WTC11 (cell line): ENCODE results near the gene RIC8A. TPM values are rescaled to one million over a fixed set of nuclear protein-coding genes. Genes with fewer than 3 reads are reported as not detected.
"Not testable (repeated sequence)": the region's sequence is repeated elsewhere in the genome, so short reads cannot be mapped to it uniquely, and the experiment has no call there.

ENCODE experiments used
- ATAC-seq: fragments of 200-7000 bp; cut with Tn5 transposase; 2 replicates; pipeline ENCODE4 v1.10.0; 2021; ENCODE audit warnings: mild to moderate bottlenecking, moderate library complexity
- CTCF ChIA-PET: fragments of 300-600 bp; sonication (Branson Sonifier 250); formaldehyde crosslinking; loops from one replicate; lab custom pipeline; 2021; ENCODE audit warnings: antibody characterized with exemption; lab: Charles Lee
- POLR2A ChIA-PET: fragments of 350-600 bp; sonication (Branson Sonifier 250); formaldehyde crosslinking; loops from one replicate; lab custom pipeline; 2021; ENCODE audit warnings: antibody characterized with exemption; lab: Charles Lee
- DNase-seq: peaks from one replicate; pipeline ENCODE4 v3.0.0; 2021; ENCODE audit warnings: low spot score
- H3K27ac Mint-ChIP-seq: 2 replicates; pipeline ENCODE4 v1.8.0; 2021; ENCODE audit warnings: mixed read lengths
- H3K27me3 Mint-ChIP-seq: 2 replicates; pipeline ENCODE4 v1.8.0; 2021; ENCODE audit warnings: low read depth, mild to moderate bottlenecking, moderate library complexity, mixed read lengths
- H3K36me3 Mint-ChIP-seq: 2 replicates; pipeline ENCODE4 v1.8.0; 2021; ENCODE audit warnings: mixed read lengths
- H3K4me1 Mint-ChIP-seq: 2 replicates; pipeline ENCODE4 v1.8.0; 2022; ENCODE audit warnings: mixed read lengths
- H3K4me3 Mint-ChIP-seq: 2 replicates; pipeline ENCODE4 v1.8.0; 2021; ENCODE audit warnings: mild to moderate bottlenecking, moderate library complexity, mixed read lengths
- H3K9me3 Mint-ChIP-seq: 2 replicates; pipeline ENCODE4 v1.8.0; 2021; ENCODE audit warnings: mixed read lengths
- CBFB ChIP-seq: sonication (generic); formaldehyde crosslinking; IDR thresholded peaks from 2 replicates; pipeline ENCODE4 v1.8.1; 2022; ENCODE audit warnings: mild to moderate bottlenecking, low read depth, missing genetic modification reagents
- EMX1 ChIP-seq: fragments of 250-450 bp; sonication (Bioruptor Pico); IDR thresholded peaks from 2 replicates; pipeline ENCODE4 v1.8.0; 2021; ENCODE audit warnings: mild to moderate bottlenecking
- ESRRA ChIP-seq: sonication (generic); formaldehyde crosslinking; IDR thresholded peaks from 2 replicates; pipeline ENCODE4 v1.8.1; 2022; ENCODE audit warnings: mild to moderate bottlenecking, missing genetic modification reagents, borderline replicate concordance
- FOXK1 ChIP-seq: sonication (generic); formaldehyde crosslinking; IDR thresholded peaks from 2 replicates; pipeline ENCODE4 v1.8.0; 2022; ENCODE audit warnings: mild to moderate bottlenecking, moderate library complexity, missing genetic modification reagents
- GTF2I ChIP-seq: fragments of 250-450 bp; sonication (Bioruptor Pico); conservative IDR thresholded peaks from 2 replicates; pipeline ENCODE4 v1.4.0; 2021; ENCODE audit warnings: mild to moderate bottlenecking
- IRF2 ChIP-seq: sonication (generic); formaldehyde crosslinking; IDR thresholded peaks from 2 replicates; pipeline ENCODE4 v1.8.0; 2022; ENCODE audit warnings: low read depth, missing genetic modification reagents, borderline replicate concordance
- JAZF1 ChIP-seq: fragments of 250-450 bp; sonication (Bioruptor Pico); IDR thresholded peaks from 2 replicates; pipeline ENCODE4 v1.9.0; 2021; ENCODE audit warnings: moderate library complexity, mild to moderate bottlenecking, inconsistent platforms
- NFATC4 ChIP-seq: fragments of 250-450 bp; sonication (Bioruptor Pico); IDR thresholded peaks from 2 replicates; pipeline ENCODE4 v1.9.0; 2021; ENCODE audit warnings: mild to moderate bottlenecking
- NR1H2 ChIP-seq: sonication (generic); formaldehyde crosslinking; IDR thresholded peaks from 2 replicates; pipeline ENCODE4 v1.9.0; 2021; ENCODE audit warnings: mild to moderate bottlenecking, moderate library complexity, missing genetic modification reagents
- SMAD3 ChIP-seq: sonication (generic); formaldehyde crosslinking; IDR thresholded peaks from 2 replicates; pipeline ENCODE4 v1.8.0; 2022; ENCODE audit warnings: missing genetic modification reagents, mild to moderate bottlenecking, borderline replicate concordance
- SMAD4 ChIP-seq: sonication (generic); formaldehyde crosslinking; IDR thresholded peaks from 2 replicates; pipeline ENCODE4 v1.8.0; 2022; ENCODE audit warnings: mild to moderate bottlenecking, missing genetic modification reagents
- TCF7 ChIP-seq: sonication (generic); formaldehyde crosslinking; IDR thresholded peaks from 2 replicates; pipeline ENCODE4 v1.8.0; 2022; ENCODE audit warnings: mild to moderate bottlenecking, low read depth, missing genetic modification reagents, moderate library complexity
- ZNF263 ChIP-seq: sonication (generic); formaldehyde crosslinking; IDR thresholded peaks from 2 replicates; pipeline ENCODE4 v1.8.1; 2022; ENCODE audit warnings: low read depth, mild to moderate bottlenecking, moderate library complexity, missing genetic modification reagents
- ZNF423 ChIP-seq: fragments of 250-450 bp; sonication (Bioruptor Pico); IDR thresholded peaks from 2 replicates; pipeline ENCODE4 v2.1.2; 2022; ENCODE audit warnings: mild to moderate bottlenecking, moderate library complexity
- ZNF671 ChIP-seq: fragments of 250-450 bp; sonication (Bioruptor Pico); IDR thresholded peaks from 2 replicates; pipeline ENCODE4 v1.8.0; 2021; ENCODE audit warnings: mild to moderate bottlenecking
- total RNA-seq: library from RNA; stranded (reverse); gene quantifications from 3 replicates; pipeline ENCODE4 v1.2.3, GENCODE V29; 2021
- TF ChIP-seq, protein P1 (sequence below): fragments of 250-450 bp; sonication (Bioruptor Pico); IDR thresholded peaks from 2 replicates; pipeline ENCODE4 v1.9.0; 2021; ENCODE audit warnings: moderate library complexity, mild to moderate bottlenecking, inconsistent platforms, borderline replicate concordance
- TF ChIP-seq, protein P2 (sequence below): fragments of 200-600 bp; IDR thresholded peaks from 2 replicates; pipeline ENCODE4 v1.8.0; 2022; ENCODE audit warnings: antibody characterized with exemption
- TF ChIP-seq, protein P3 (sequence below): sonication (generic); formaldehyde crosslinking; IDR thresholded peaks from 2 replicates; pipeline ENCODE4 v1.8.0; 2023; ENCODE audit warnings: missing genetic modification reagents
- TF ChIP-seq, protein P4 (sequence below): sonication (generic); formaldehyde crosslinking; IDR thresholded peaks from 2 replicates; pipeline ENCODE4 v1.8.1; 2023; ENCODE audit warnings: mild to moderate bottlenecking, missing genetic modification reagents
- TF ChIP-seq, protein P5 (sequence below): sonication (generic); formaldehyde crosslinking; IDR thresholded peaks from 2 replicates; pipeline ENCODE4 v1.8.0; 2022; ENCODE audit warnings: mild to moderate bottlenecking, missing genetic modification reagents

RIC8A gene
- total RNA-seq, 1 experiment from 2014 or later: 68.3 TPM

DNA sequence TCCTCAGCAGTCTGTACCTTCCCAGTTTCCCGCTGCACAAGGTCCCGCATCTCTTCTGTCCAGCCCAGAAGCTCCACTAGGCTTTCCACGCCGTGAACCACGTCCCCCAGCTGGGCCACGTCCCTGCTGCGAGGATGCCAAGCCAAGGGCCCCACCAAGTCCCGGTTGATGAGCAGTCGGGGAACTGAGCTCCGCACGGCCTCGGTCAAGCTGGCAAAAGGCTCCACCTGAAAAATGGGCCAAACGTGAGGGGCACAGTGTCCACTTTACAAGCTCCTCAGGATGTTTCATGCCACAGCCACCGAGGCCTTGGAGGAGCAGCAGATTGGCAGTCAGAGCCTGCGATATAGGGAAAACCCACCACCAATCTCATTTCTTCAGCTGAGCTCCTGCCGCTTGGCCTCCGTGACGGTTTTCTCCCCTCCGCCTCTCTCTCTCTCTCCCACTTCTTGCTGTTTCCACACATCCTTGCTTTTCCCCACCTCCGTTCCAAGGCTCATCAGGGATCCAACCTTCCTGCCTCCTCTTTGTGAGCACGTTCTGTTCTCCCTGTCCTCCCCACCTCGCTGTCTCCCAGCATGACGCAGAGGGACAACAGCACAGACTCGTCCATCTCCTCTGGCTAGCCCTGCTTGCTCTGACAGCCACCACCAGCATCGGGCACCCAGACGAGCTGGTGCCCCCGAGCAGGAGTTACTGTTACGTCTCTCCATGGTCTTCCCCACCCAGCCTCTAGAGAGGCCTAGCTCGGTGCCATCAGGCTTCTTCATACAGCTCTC lies 11.5 kb downstream of the RIC8A start (continued):
- TF ChIP-seq, protein P1, sequence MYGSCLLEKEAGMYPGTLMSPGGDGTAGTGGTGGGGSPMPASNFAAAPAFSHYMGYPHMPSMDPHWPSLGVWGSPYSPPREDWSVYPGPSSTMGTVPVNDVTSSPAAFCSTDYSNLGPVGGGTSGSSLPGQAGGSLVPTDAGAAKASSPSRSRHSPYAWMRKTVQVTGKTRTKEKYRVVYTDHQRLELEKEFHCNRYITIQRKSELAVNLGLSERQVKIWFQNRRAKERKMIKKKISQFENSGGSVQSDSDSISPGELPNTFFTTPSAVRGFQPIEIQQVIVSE (CRISPR knock-in tag): no peak
- no peak for TF ChIP-seq IRF2 (CRISPR knock-in tag)
- TF ChIP-seq ESRRA (CRISPR knock-in tag): no peak
- TF ChIP-seq SMAD4: no peak
- TF ChIP-seq, protein P2, sequence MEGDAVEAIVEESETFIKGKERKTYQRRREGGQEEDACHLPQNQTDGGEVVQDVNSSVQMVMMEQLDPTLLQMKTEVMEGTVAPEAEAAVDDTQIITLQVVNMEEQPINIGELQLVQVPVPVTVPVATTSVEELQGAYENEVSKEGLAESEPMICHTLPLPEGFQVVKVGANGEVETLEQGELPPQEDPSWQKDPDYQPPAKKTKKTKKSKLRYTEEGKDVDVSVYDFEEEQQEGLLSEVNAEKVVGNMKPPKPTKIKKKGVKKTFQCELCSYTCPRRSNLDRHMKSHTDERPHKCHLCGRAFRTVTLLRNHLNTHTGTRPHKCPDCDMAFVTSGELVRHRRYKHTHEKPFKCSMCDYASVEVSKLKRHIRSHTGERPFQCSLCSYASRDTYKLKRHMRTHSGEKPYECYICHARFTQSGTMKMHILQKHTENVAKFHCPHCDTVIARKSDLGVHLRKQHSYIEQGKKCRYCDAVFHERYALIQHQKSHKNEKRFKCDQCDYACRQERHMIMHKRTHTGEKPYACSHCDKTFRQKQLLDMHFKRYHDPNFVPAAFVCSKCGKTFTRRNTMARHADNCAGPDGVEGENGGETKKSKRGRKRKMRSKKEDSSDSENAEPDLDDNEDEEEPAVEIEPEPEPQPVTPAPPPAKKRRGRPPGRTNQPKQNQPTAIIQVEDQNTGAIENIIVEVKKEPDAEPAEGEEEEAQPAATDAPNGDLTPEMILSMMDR: no peak
- TF ChIP-seq NR1H2 (CRISPR knock-in tag): no peak
- TF ChIP-seq, protein P3, sequence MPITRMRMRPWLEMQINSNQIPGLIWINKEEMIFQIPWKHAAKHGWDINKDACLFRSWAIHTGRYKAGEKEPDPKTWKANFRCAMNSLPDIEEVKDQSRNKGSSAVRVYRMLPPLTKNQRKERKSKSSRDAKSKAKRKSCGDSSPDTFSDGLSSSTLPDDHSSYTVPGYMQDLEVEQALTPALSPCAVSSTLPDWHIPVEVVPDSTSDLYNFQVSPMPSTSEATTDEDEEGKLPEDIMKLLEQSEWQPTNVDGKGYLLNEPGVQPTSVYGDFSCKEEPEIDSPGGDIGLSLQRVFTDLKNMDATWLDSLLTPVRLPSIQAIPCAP (CRISPR knock-in tag): no peak
- TF ChIP-seq EMX1 (CRISPR knock-in tag): no peak
- no peak for TF ChIP-seq TCF7 (CRISPR knock-in tag)
- no peak for TF ChIP-seq GTF2I (CRISPR knock-in tag)

DNA sequence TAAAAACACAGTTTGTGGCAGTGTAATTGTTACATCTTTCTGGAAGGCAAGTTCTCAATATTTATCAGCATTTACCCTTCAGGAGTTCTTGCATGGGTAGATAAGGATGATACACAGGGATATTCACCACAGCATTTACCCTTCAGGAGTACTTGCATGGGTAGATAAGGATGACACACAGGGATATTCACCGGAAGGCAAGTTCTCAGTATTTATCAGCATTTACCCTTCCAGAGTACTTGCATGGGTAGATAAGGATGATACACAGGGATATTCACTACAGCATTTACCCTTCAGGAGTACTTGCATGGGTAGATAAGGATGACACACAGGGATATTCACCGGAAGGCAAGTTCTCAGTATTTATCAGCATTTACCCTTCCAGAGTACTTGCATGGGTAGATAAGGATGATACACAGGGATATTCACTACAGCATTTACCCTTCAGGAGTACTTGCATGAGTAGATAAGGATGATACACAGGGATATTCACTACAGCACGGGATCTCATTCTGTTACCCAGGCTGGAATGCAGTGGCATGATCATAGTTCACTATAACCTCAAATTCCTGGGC lies 13.2 kb downstream of the RIC8A start:
- H3K27ac Mint-ChIP-seq, H3K4me1 Mint-ChIP-seq, POLR2A ChIA-PET, H3K4me3 Mint-ChIP-seq, CTCF ChIA-PET, H3K27me3 Mint-ChIP-seq, ATAC-seq, DNase-seq, H3K36me3 Mint-ChIP-seq, H3K9me3 Mint-ChIP-seq: not testable (repeated sequence)

DNA sequence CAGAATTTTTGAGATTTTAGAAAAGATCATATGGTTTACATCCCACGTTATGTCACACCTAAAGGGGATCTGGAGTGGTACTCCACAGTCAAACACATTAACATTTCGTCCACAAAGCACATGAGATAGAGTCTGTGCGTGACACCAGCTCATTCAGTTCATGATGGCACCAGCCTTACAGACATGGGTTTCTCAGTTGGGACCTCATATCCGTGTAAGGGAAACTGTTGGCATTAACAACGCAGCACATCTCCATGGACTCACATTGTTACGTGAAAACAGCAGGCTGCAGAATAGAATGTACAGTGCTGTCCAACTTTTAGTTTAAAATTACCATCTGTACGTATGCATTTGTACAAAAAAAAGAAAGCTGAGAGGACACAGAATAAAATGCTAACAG lies 14.0 kb downstream of the RIC8A start:
- H3K27ac Mint-ChIP-seq: no peak overlapping the region
- H3K4me3 Mint-ChIP-seq: no peak overlapping the region
- H3K4me1 Mint-ChIP-seq: no peaks in the 10 kb centered on the region
- H3K36me3 Mint-ChIP-seq: no peaks in the 10 kb centered on the region
- ChIA-PET POLR2A (no interaction called here), CTCF (no interaction called here)
- no peaks in the 10 kb centered on the region for H3K27me3 Mint-ChIP-seq
- no peaks in the 10 kb centered on the region for H3K9me3 Mint-ChIP-seq
- TF ChIP-seq ZNF423 (CRISPR knock-in tag): no peak
- TF ChIP-seq, protein P4, sequence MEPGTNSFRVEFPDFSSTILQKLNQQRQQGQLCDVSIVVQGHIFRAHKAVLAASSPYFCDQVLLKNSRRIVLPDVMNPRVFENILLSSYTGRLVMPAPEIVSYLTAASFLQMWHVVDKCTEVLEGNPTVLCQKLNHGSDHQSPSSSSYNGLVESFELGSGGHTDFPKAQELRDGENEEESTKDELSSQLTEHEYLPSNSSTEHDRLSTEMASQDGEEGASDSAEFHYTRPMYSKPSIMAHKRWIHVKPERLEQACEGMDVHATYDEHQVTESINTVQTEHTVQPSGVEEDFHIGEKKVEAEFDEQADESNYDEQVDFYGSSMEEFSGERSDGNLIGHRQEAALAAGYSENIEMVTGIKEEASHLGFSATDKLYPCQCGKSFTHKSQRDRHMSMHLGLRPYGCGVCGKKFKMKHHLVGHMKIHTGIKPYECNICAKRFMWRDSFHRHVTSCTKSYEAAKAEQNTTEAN (CRISPR knock-in tag): no peak
- ATAC-seq: no peak
- DNase-seq: no peak

DNA sequence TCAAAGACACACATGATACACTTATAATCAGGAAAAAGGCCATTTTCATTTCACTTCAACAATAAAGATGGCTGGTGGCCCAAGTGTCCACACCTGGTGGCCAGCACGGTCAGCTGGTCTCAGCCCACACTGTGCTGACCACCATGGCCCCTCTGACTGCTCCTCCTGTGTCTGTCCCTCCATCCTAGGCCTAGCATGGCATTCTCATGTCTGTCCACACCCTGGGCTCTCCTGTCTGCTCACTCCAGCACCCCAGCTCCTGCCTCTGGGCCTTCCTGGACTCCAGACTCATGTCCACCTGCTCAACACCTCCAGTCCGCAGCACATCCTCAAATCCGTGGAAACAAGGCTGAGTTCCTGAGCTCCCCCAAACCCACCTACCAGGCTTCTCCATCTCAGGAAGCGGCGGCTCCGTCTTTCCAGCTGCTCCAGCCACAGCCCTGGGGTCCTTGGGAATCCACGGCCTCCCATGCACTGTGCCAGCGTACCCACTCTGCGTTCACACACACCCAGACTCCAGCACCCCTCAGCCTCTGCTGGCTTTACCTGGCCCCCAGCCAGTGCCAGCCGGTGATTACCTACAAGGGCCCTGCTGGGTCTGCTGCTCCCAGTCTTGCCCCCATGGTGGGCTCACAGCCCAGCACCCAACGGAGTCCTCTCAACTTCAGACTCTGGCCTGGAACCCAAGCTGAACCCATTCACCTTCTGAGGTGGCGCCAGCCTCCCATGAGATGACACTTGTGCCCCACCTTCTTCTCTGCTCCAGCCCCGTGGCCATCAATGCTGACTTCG lies 14.7 kb downstream of the RIC8A start:
- Mint-ChIP-seq H3K4me3 (no peak overlapping the region), H3K4me1 (no peaks in the 10 kb centered on the region), H3K27ac (no peak overlapping the region), H3K36me3 (no peaks in the 10 kb centered on the region), H3K27me3 (no peaks in the 10 kb centered on the region), H3K9me3 (no peaks in the 10 kb centered on the region)
- ChIA-PET CTCF (interaction anchor here (0.5 kb wide), 1 partner anchor 518 kb away, joined by 3 read pairs; no protein-coding TSS in a partner anchor), POLR2A (interaction anchor here (0.5 kb wide), 1 partner anchor 367 kb away, joined by 3 read pairs; no protein-coding TSS in a partner anchor)
- no peak for ATAC-seq
- no peak for DNase-seq
- TF ChIP-seq, protein P3 (CRISPR knock-in tag): no peak
- TF ChIP-seq, protein P5, sequence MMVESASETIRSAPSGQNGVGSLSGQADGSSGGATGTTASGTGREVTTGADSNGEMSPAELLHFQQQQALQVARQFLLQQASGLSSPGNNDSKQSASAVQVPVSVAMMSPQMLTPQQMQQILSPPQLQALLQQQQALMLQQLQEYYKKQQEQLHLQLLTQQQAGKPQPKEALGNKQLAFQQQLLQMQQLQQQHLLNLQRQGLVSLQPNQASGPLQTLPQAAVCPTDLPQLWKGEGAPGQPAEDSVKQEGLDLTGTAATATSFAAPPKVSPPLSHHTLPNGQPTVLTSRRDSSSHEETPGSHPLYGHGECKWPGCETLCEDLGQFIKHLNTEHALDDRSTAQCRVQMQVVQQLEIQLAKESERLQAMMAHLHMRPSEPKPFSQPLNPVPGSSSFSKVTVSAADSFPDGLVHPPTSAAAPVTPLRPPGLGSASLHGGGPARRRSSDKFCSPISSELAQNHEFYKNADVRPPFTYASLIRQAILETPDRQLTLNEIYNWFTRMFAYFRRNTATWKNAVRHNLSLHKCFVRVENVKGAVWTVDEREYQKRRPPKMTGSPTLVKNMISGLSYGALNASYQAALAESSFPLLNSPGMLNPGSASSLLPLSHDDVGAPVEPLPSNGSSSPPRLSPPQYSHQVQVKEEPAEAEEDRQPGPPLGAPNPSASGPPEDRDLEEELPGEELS (CRISPR knock-in tag): no peak
- TF ChIP-seq ZNF263 (no peak), NR1H2 (CRISPR knock-in tag) (no peak), ZNF671 (CRISPR knock-in tag) (no peak), NFATC4 (no peak), SMAD3 (CRISPR knock-in tag) (no peak), FOXK1 (CRISPR knock-in tag) (no peak), JAZF1 (CRISPR knock-in tag) (no peak), CBFB (CRISPR knock-in tag) (no peak)
